ENCODE data around the gene IARS1. TPM values are rescaled to one million over a fixed set of nuclear protein-coding genes. Genes with fewer than 3 reads are reported as not detected.
A peak's percentile ranks its signal among the peaks of the same experiment; 100 is the strongest.

IARS1 gene
- total RNA-seq, 5 donors from 2014 or later (not counting 1 experiment from before 2014, with no cell fraction given): 70.5 to 124 (median 113) TPM

GRCh38 chr9:92327283-92327850 lies 33.9 kb upstream of the IARS1 start:
- no peak for DNase-seq

DNA sequence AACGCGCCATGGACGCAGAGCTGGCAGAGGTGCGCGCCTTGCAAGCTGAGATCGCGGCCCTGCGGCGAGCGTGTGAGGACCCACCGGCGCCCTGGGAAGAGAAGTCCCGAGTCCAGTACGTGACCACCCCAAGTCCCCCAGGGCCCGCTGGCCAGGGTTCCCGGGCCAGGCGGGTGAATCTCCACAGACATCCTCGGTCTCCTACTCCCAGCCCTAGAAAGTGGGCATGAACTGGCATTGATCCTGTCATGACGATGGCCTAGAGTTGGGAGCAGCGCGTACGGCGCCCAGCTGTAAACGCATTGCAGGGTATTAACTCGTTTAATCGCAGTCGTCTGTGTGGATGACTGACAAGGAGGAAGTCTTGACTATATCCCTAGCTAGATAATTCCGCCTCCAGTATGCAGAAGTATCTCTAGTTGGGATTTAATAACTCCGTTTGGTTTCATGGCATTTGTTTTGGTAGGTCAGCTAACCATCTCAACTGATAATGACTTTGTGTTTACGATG lies 32.5 kb upstream of the IARS1 start:
- peaks cover 15% of the 10 kb centered on the region for H3K36me3 Mint-ChIP-seq
- peak overlapping the region; percentile 92 to 96 (median 96) for H3K4me3 Mint-ChIP-seq
- Histone ChIP-seq H3K36me3 (ENCODE audit: control insufficient read depth in 2 of 2, extremely low read depth in 1 of 2, insufficient read depth in 1 of 2, low read length in 1 of 2) (peaks cover 0 to 21% of the 10 kb centered on the region in 2 donors), H3K4me3 (ENCODE audit: control insufficient read depth in 1 of 2, extremely low read depth in 1 of 2, low read length in 1 of 2) (peak overlapping the region; percentile 90 to 95), H3K9me3 (no peaks in the 10 kb centered on the region), H3K27me3 (replicated peaks in 1 of 2; ENCODE audit: control insufficient read depth in 2 of 2, extremely low read depth in 1 of 2, insufficient read depth in 2 of 2, low read length in 1 of 2) (no peaks in the 10 kb centered on the region), H3K4me1 (ENCODE audit: control insufficient read depth in 1 of 2, extremely low read depth in 1 of 2, insufficient read depth in 2 of 2, low read length in 2 of 2) (peaks cover 13 to 18% of the 10 kb centered on the region in 2 experiments), H3K27ac (ENCODE audit: low read length) (peak overlapping the region; percentile 40)
- no peaks in the 10 kb centered on the region for H3K9me3 Mint-ChIP-seq
- ChIA-PET POLR2A (no interaction called here), CTCF (interaction anchor here in 1 of 2 donors (1.4 to 1.7 kb wide), 2 partner anchors 26 to 31 kb away, joined by 6 to 9 read pairs; no protein-coding TSS in a partner anchor)
- DNase-seq (peak in 1 of 35 experiments; percentile 0), ATAC-seq (replicated peaks in 1 of 4) (peak in 1 of 4 experiments; percentile 5)
- H3K27me3 Mint-ChIP-seq: no peaks in the 10 kb centered on the region
- peak overlapping the region; percentile 38 to 99 for H3K27ac Mint-ChIP-seq
- peaks cover 26 to 39% (median 37%) of the 10 kb centered on the region in 3 donors for H3K4me1 Mint-ChIP-seq
- under 1% methylated on average over 22 of the region's 30 CpGs for WGBS (ENCODE audit: insufficient coverage)

More at GRCh38 chr9:92327283-92327850, 33.9 kb upstream of the IARS1 start:
- H3K27ac ChIP-seq (ENCODE audit: low read length): no peak overlapping the region
- H3K27me3 ChIP-seq (replicated peaks in 1 of 2; ENCODE audit: control insufficient read depth in 2 of 2, extremely low read depth in 1 of 2, insufficient read depth in 2 of 2, low read length in 1 of 2): no peaks in the 10 kb centered on the region
- peaks cover 13 to 18% of the 10 kb centered on the region in 2 experiments for H3K4me1 ChIP-seq (ENCODE audit: control insufficient read depth in 1 of 2, extremely low read depth in 1 of 2, insufficient read depth in 2 of 2, low read length in 2 of 2)
- no CpG with 5 or more reads among the region's 2 CpGs for WGBS (ENCODE audit: insufficient coverage)
- H3K4me3 ChIP-seq (ENCODE audit: control insufficient read depth in 1 of 2, extremely low read depth in 1 of 2, low read length in 1 of 2): no peak overlapping the region
- ChIA-PET POLR2A (no interaction called here), CTCF (interaction anchor here in 1 of 2 donors (0.6 kb wide), 1 partner anchor 82 kb away, joined by 3 read pairs; no protein-coding TSS in a partner anchor)
- H3K4me1 Mint-ChIP-seq: peaks cover 26 to 36% (median 33%) of the 10 kb centered on the region in 3 donors
- H3K27ac Mint-ChIP-seq: no peak overlapping the region
- H3K27me3 Mint-ChIP-seq: no peaks in the 10 kb centered on the region
- peaks cover 10% of the 10 kb centered on the region for H3K36me3 Mint-ChIP-seq
- ATAC-seq (replicated peaks in 1 of 4): no peak
- no peaks in the 10 kb centered on the region for H3K9me3 Mint-ChIP-seq
- H3K36me3 ChIP-seq (ENCODE audit: control insufficient read depth in 2 of 2, extremely low read depth in 1 of 2, insufficient read depth in 1 of 2, low read length in 1 of 2): peaks cover 0 to 9% of the 10 kb centered on the region in 2 donors
- H3K4me3 Mint-ChIP-seq: peak overlapping the region; percentile 92 to 96 (median 96)
- H3K9me3 ChIP-seq: no peaks in the 10 kb centered on the region

DNA sequence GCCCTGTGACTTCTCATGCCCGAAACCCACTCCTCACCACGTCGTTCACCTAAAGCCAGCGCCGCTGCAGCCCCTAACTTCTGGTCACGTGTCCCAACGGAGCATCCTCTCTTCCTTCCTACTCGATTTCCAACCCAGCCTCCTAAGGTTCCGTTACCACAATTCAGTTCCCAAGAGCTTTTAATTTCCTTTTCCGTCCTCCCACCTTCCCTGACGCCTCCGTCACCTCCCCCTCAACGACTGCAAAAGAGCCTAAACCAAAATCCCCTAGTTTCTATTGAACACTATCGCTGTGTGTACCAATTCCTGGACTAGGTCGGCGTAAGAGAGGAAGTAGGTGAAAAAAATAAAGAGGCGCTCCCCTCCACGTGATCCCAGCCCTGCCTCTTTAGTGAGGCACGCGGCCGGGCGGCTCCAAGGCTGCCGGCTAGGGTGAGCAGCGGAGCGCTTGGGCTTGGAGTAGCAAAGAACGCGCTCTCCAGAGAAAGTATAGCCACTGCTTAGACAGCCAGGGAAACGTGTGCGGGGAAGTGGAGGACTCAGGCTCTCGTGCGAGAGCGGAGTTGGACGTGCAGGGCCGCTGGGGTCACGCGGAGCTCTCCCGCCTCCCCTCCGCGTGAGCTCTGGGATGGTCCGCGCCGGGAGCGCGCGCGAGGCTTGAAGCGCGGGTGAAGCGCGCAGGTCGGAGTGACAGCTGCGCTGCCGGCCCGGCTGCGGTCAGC lies 31.9 kb upstream of the IARS1 start, which contains the start of the genes CENPP and NOL8:
Gene CENPP, plus strand, starts transcription at position 685 of the 722 bp plus-strand sequence.
Gene NOL8, minus strand, starts transcription at position 82 of the 722 bp plus-strand sequence. CDS start 1,189 bp downstream, outside the sequence.
- ATAC-seq (replicated peaks in 1 of 4) (peak; percentile 95 to 96 (median 95)), DNase-seq (peak; percentile 68 to 89 (median 79))
- no peaks in the 10 kb centered on the region for H3K9me3 ChIP-seq
- peaks cover 0 to 24% of the 10 kb centered on the region in 2 donors for H3K36me3 ChIP-seq (ENCODE audit: control insufficient read depth in 2 of 2, extremely low read depth in 1 of 2, insufficient read depth in 1 of 2, low read length in 1 of 2)
- Mint-ChIP-seq H3K9me3 (no peaks in the 10 kb centered on the region), H3K27ac (peak within 1 kb of the TSS; percentile 97 to 99), H3K36me3 (peaks cover 18% of the 10 kb centered on the region), H3K4me3 (peak within 1 kb of the TSS; percentile 92 to 96 (median 96)), H3K4me1 (peaks cover 26 to 40% (median 39%) of the 10 kb centered on the region in 3 donors), H3K27me3 (no peaks in the 10 kb centered on the region)
- POLR2A ChIA-PET: interaction anchor here (0.6 to 0.7 kb wide), 3 partner anchors 81 to 1706 kb away, joined by 3 read pairs; no protein-coding TSS in a partner anchor
- peak within 1 kb of the TSS; percentile 90 to 95 for H3K4me3 ChIP-seq (ENCODE audit: control insufficient read depth in 1 of 2, extremely low read depth in 1 of 2, low read length in 1 of 2)
- WGBS (ENCODE audit: insufficient coverage): under 1% methylated on average over 49 of the region's 55 CpGs
- no peaks in the 10 kb centered on the region for H3K27me3 ChIP-seq (replicated peaks in 1 of 2; ENCODE audit: control insufficient read depth in 2 of 2, extremely low read depth in 1 of 2, insufficient read depth in 2 of 2, low read length in 1 of 2)
- H3K27ac ChIP-seq (ENCODE audit: low read length): peak within 1 kb of the TSS; percentile 97
- H3K4me1 ChIP-seq (ENCODE audit: control insufficient read depth in 1 of 2, extremely low read depth in 1 of 2, insufficient read depth in 2 of 2, low read length in 2 of 2): peaks cover 13 to 18% of the 10 kb centered on the region in 2 experiments
- CTCF ChIA-PET: interaction anchor here in 1 of 2 donors (1.2 to 1.7 kb wide), 5 partner anchors 25 to 345 kb away, joined by 3 to 9 read pairs (median 4); partner anchors contain the start of gene IPPK

GRCh38 chr9:92324889-92325268 lies 31.4 kb upstream of the IARS1 start:
- peaks cover 13 to 18% of the 10 kb centered on the region in 2 experiments for H3K4me1 ChIP-seq (ENCODE audit: control insufficient read depth in 1 of 2, extremely low read depth in 1 of 2, insufficient read depth in 2 of 2, low read length in 2 of 2)
- ChIA-PET CTCF (interaction anchor here in 1 of 2 donors (1.2 to 1.5 kb wide), 4 partner anchors 29 to 345 kb away, joined by 3 to 9 read pairs (median 4); partner anchors contain the start of gene IPPK), POLR2A (interaction anchor here (0.6 to 0.7 kb wide), 3 partner anchors 82 to 1707 kb away, joined by 3 read pairs; no protein-coding TSS in a partner anchor)
- Mint-ChIP-seq H3K27me3 (no peaks in the 10 kb centered on the region), H3K9me3 (no peaks in the 10 kb centered on the region), H3K36me3 (peaks cover 23% of the 10 kb centered on the region), H3K27ac (peak overlapping the region; percentile 97 to 99), H3K4me3 (peak overlapping the region; percentile 92 to 96 (median 96)), H3K4me1 (peaks cover 29 to 40% (median 39%) of the 10 kb centered on the region in 3 donors)
- WGBS (ENCODE audit: insufficient coverage): 0% methylated on average over 4 of the region's 12 CpGs
- H3K4me3 ChIP-seq (ENCODE audit: control insufficient read depth in 1 of 2, extremely low read depth in 1 of 2, low read length in 1 of 2): peak overlapping the region; percentile 90 to 95
- ATAC-seq (replicated peaks in 1 of 4) (peak in 3 of 4 experiments; percentile 13 to 15 (median 13)), DNase-seq (peak in 1 of 35 experiments; percentile 1)
- H3K9me3 ChIP-seq: no peaks in the 10 kb centered on the region
- H3K27me3 ChIP-seq (replicated peaks in 1 of 2; ENCODE audit: control insufficient read depth in 2 of 2, extremely low read depth in 1 of 2, insufficient read depth in 2 of 2, low read length in 1 of 2): no peaks in the 10 kb centered on the region
- peaks cover 3 to 30% of the 10 kb centered on the region in 2 donors for H3K36me3 ChIP-seq (ENCODE audit: control insufficient read depth in 2 of 2, extremely low read depth in 1 of 2, insufficient read depth in 1 of 2, low read length in 1 of 2)
- H3K27ac ChIP-seq (ENCODE audit: low read length): peak overlapping the region; percentile 97

- ChIA-PET POLR2A (no interaction called here), CTCF (interaction anchor here in 1 of 2 donors (1.2 to 1.5 kb wide), 3 partner anchors 32 to 346 kb away, joined by 3 to 4 read pairs (median 4); partner anchors contain the start of gene IPPK)
- Mint-ChIP-seq H3K27me3 (no peaks in the 10 kb centered on the region), H3K4me1 (peaks cover 34 to 40% (median 39%) of the 10 kb centered on the region in 3 donors), H3K9me3 (no peaks in the 10 kb centered on the region), H3K4me3 (peak overlapping the region; percentile 92 to 96 (median 96)), H3K27ac (peak overlapping the region; percentile 97 to 99), H3K36me3 (peaks cover 26% of the 10 kb centered on the region)
- Histone ChIP-seq H3K9me3 (no peaks in the 10 kb centered on the region), H3K36me3 (ENCODE audit: control insufficient read depth in 2 of 2, extremely low read depth in 1 of 2, insufficient read depth in 1 of 2, low read length in 1 of 2) (peaks cover 4 to 34% of the 10 kb centered on the region in 2 donors), H3K27ac (ENCODE audit: low read length) (no peak overlapping the region), H3K27me3 (replicated peaks in 1 of 2; ENCODE audit: control insufficient read depth in 2 of 2, extremely low read depth in 1 of 2, insufficient read depth in 2 of 2, low read length in 1 of 2) (no peaks in the 10 kb centered on the region), H3K4me3 (ENCODE audit: control insufficient read depth in 1 of 2, extremely low read depth in 1 of 2, low read length in 1 of 2) (peak overlapping the region; percentile 90 to 95), H3K4me1 (ENCODE audit: control insufficient read depth in 1 of 2, extremely low read depth in 1 of 2, insufficient read depth in 2 of 2, low read length in 2 of 2) (peaks cover 13 to 18% of the 10 kb centered on the region in 2 experiments)
- no peak for ATAC-seq (replicated peaks in 1 of 4)
- WGBS (ENCODE audit: insufficient coverage): no CpG with 5 or more reads among the region's 2 CpGs
- DNase-seq: peak in 2 of 35 experiments; percentile 3 to 7
Measured at GRCh38 chr9:92324431-92324830, 30.9 kb upstream of the IARS1 start.
